Left lung (tissue), 10 donors: ENCODE measurements around the gene ANKRD33B. TPM values are rescaled to one million over a fixed set of nuclear protein-coding genes. Genes with fewer than 3 reads are reported as not detected.

Experiments
- ATAC-seq: fragments of 200-7000 bp; cut with Tn5 transposase; one replicate; pipeline ENCODE4 v1.9.1; 2020; ENCODE audit warnings: moderate library complexity
- DNase-seq, 4 donors: peaks; one replicate each; pipeline ENCODE4 v3.0.0-alpha.2; 2013 to 2020
- H3K27ac ChIP-seq, 2 donors: fragments of 200-600 bp; sonication (generic) in 1 of 2; one replicate each; pipeline versions ENCODE4 v1.5.0 to v1.8.0; 2020 to 2021
- H3K27me3 ChIP-seq, 2 donors: fragments of 200-600 bp; sonication (generic) in 1 of 2; one replicate each; pipeline versions ENCODE4 v1.5.0 to v1.8.0; 2020 to 2021
- H3K36me3 ChIP-seq, 2 donors: fragments of 200-600 bp; sonication (generic) in 1 of 2; one replicate each; pipeline versions ENCODE4 v1.5.0 to v1.8.0; 2020 to 2021
- H3K4me1 ChIP-seq, 2 donors: fragments of 200-600 bp; one replicate each; pipeline ENCODE4 v1.8.0; 2021
- H3K4me3 ChIP-seq, 2 donors: fragments of 200-600 bp; sonication (generic) in 1 of 2; one replicate each; pipeline versions ENCODE4 v1.5.0 to v1.8.0; 2020 to 2021; ENCODE audit warnings: mild to moderate bottlenecking in 1 of 2
- H3K9me3 ChIP-seq, 2 donors: fragments of 200-600 bp; sonication (generic) in 1 of 2; one replicate each; pipeline versions ENCODE4 v1.5.0 to v1.8.0; 2020 to 2021
- intact Hi-C, 2 donors: fragments of 100-400 bp; cut with DNase I; formaldehyde crosslinking; loops; one replicate each; pipeline versions ENCODE4 v1.11.2 to v1.14.2; 2022
- polyA plus RNA-seq, 6 donors: library from polyadenylated mRNA; unstranded; fragments of 120-200 nt; gene quantifications; one replicate each; pipeline ENCODE4 v1.2.1, GENCODE V29; 2013; ENCODE audit not compliant: insufficient read length in 6 of 6
- total RNA-seq, 2 donors: library from RNA; stranded (reverse); fragmentation: NEBNext Ultra II Directional; extraction: Animal tissue kit (Norgen Biotek cat#: 25700); gene quantifications; one replicate each; pipeline ENCODE4 v1.2.1, GENCODE V29; 2021
- TF ChIP-seq, protein P1 (sequence below), 2 donors: fragments of 200-600 bp; sonication (generic) in 1 of 2; IDR thresholded peaks; one replicate each; pipeline versions ENCODE4 v1.5.0 to v1.8.0; 2021; ENCODE audit warnings: antibody characterized with exemption in 2 of 2
- donor health status: DM: no; HTN: yes; CAD: no.
- donor health status: DM: no; HTN: no; CAD: no.

The ANKRD33B gene
- total and polyA plus RNA-seq, 8 donors, result 0.53 to 6.3 (median 0.69) TPM

DNA sequence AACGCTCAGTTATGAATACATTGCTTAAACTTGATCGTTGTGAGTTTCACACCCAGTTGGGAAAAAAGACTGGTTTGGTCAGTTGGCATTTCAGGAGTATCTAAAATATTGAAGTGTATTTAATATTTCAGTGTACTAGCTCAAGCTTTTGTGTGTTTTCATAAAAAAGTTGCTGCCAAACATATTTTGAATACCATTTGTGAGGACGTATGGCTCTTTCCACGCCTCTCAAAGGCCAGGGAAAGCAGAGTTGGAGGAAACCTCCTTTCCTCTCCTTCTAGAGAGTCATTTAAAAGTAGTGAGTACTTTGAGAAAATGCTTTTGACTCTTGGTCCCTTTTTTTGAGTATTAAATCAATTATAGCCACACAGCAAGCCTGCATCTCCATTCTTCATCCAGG, 43.2 kb upstream of the ANKRD33B start:
- no peak overlapping the region for H3K4me3 ChIP-seq
- intact Hi-C loops, result no loop called here
- H3K4me1 ChIP-seq, result peaks cover 0 to 3% of the 10 kb centered on the region in 2 donors
- no peaks in the 10 kb centered on the region for H3K36me3 ChIP-seq
- ATAC-seq, result peak; percentile 65
- peak in 1 of 4 donors; percentile 47 for DNase-seq
- H3K27me3 ChIP-seq, result no peaks in the 10 kb centered on the region
- peaks cover 0 to 3% of the 10 kb centered on the region in 2 donors for H3K9me3 ChIP-seq
- H3K27ac ChIP-seq, result no peak overlapping the region
- TF ChIP-seq, protein P1, sequence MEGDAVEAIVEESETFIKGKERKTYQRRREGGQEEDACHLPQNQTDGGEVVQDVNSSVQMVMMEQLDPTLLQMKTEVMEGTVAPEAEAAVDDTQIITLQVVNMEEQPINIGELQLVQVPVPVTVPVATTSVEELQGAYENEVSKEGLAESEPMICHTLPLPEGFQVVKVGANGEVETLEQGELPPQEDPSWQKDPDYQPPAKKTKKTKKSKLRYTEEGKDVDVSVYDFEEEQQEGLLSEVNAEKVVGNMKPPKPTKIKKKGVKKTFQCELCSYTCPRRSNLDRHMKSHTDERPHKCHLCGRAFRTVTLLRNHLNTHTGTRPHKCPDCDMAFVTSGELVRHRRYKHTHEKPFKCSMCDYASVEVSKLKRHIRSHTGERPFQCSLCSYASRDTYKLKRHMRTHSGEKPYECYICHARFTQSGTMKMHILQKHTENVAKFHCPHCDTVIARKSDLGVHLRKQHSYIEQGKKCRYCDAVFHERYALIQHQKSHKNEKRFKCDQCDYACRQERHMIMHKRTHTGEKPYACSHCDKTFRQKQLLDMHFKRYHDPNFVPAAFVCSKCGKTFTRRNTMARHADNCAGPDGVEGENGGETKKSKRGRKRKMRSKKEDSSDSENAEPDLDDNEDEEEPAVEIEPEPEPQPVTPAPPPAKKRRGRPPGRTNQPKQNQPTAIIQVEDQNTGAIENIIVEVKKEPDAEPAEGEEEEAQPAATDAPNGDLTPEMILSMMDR (IDR thresholded peaks at IDR 0.05), result no peak

DNA sequence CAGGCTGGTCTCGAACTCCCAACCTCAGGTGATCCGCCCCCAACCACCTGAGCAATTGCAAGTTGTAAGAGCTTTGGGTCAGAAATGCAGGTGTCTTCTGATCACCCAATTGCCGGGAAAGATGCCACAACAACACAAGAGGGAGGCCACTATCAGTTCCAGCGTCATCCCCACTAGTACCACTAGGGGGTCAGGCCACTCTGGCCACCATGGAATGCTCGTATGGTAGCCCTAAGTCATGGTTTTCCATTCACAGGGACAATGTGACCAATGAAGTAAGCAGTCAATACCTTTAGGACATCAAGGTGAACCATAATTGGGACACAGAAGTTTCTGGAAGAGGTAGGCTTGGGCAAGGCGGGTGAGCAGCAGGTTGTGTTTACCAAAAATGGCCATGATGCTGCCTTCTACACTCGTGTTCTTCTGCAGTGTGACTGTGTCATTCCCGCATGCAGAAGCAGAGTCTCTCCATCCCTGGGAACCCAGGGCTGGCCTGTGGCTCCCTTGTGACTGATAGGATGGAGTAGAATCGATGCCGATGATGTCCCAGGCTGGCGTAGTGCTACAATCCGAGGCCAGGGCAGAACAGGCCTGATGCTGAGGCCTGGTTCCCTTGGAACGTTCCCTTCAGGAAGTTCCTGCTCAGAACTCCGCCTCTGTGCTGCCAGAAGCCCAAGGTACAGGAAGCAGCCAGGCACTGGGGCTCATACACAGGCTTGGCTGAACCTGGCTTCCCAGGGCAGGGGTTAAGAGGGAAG, 42.2 kb upstream of the ANKRD33B start:
- Histone ChIP-seq H3K9me3 (peaks cover 0 to 3% of the 10 kb centered on the region in 2 donors), H3K4me3 (no peak overlapping the region), H3K27me3 (no peaks in the 10 kb centered on the region), H3K36me3 (no peaks in the 10 kb centered on the region), H3K4me1 (peaks cover 0 to 4% of the 10 kb centered on the region in 2 donors), H3K27ac (no peak overlapping the region)
- DNase-seq, result no peak
- intact Hi-C loops, result no loop called here
- ATAC-seq, result no peak
- TF ChIP-seq, protein P1 (IDR thresholded peaks at IDR 0.05), result no peak

GRCh38 chr5:10522224-10522611, 41.7 kb upstream of the ANKRD33B start:
- no peaks in the 10 kb centered on the region for H3K27me3 ChIP-seq
- no peaks in the 10 kb centered on the region for H3K36me3 ChIP-seq
- no peak overlapping the region for H3K27ac ChIP-seq
- H3K9me3 ChIP-seq, result peaks cover 0 to 3% of the 10 kb centered on the region in 2 donors
- TF ChIP-seq, protein P1 (IDR thresholded peaks at IDR 0.05), result no peak
- DNase-seq, result no peak
- intact Hi-C loops, result no loop called here
- no peak overlapping the region for H3K4me3 ChIP-seq
- peaks cover 0 to 4% of the 10 kb centered on the region in 2 donors for H3K4me1 ChIP-seq
- no peak for ATAC-seq

GRCh38 chr5:10524376-10525123, 39.3 kb upstream of the ANKRD33B start:
- ATAC-seq (no peak), DNase-seq (no peak)
- Histone ChIP-seq H3K27ac (no peak overlapping the region), H3K4me1 (peaks cover 0 to 4% of the 10 kb centered on the region in 2 donors), H3K9me3 (peaks cover 0 to 3% of the 10 kb centered on the region in 2 donors), H3K27me3 (no peaks in the 10 kb centered on the region), H3K36me3 (no peaks in the 10 kb centered on the region), H3K4me3 (no peak overlapping the region)
- intact Hi-C loops, result no loop called here
- TF ChIP-seq, protein P1 (IDR thresholded peaks at IDR 0.05), result no peak

DNA sequence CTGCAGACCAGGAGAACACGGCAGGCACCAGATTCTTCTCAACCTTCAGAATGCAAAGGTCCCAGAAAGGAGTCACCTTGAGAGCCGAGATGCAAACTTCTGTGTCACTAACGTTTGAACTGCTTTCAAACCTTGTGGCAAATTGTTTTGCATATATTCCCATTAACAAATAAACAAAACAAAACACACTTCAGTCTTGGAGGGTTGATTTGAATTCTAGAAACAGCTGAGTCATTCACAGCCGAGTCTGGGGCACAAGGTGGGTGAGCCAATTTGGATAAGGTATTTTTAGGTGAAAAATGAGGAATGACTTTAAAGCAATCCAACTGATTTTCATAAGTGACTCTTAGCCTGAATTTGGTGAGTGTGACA, 38.8 kb upstream of the ANKRD33B start:
- ATAC-seq, result no peak
- H3K27ac ChIP-seq, result no peak overlapping the region
- no peak overlapping the region for H3K4me3 ChIP-seq
- no peak for DNase-seq
- H3K9me3 ChIP-seq, result peaks cover 0 to 3% of the 10 kb centered on the region in 2 donors
- no peaks in the 10 kb centered on the region for H3K36me3 ChIP-seq
- peaks cover 0 to 4% of the 10 kb centered on the region in 2 donors for H3K4me1 ChIP-seq
- TF ChIP-seq, protein P1 (IDR thresholded peaks at IDR 0.05), result no peak
- intact Hi-C loops, result no loop called here
- no peaks in the 10 kb centered on the region for H3K27me3 ChIP-seq
